H54 (cell line): ENCODE data around the gene ZEB2.
A peak's percentile ranks its signal among the peaks of the same experiment; 100 is the strongest.

Experiments used
- DNase-seq: peaks from one replicate; pipeline ENCODE4 v3.0.0; 2011; ENCODE audit warnings: low spot score, mixed read lengths; ENCODE audit not compliant: insufficient read length
- FAIRE-seq: peaks from 3 replicates; lab custom pipeline; 2011; peaks lifted over from hg19 to GRCh38; lab: Jason Lieb, UNC
- POLR2A ChIP-seq: IDR thresholded peaks from 2 replicates; pipeline ENCODE4 v1.6.1; 2011; ENCODE audit warnings: low read depth, mild to moderate bottlenecking, low read length

ZEB2 gene

GRCh38 chr2:144522176-144522896 is 2.4 kb upstream of the ZEB2 start:
- TF ChIP-seq POLR2A: no peak
- DNase-seq (no peak), FAIRE-seq (no peak)

GRCh38 chr2:144521686-144522085 is 1.8 kb upstream of the ZEB2 start:
- DNase-seq (no peak), FAIRE-seq (no peak)
- no peak for TF ChIP-seq POLR2A

GRCh38 chr2:144520756-144521487 is 1.0 kb upstream of the ZEB2 start:
- no peak for TF ChIP-seq POLR2A
- DNase-seq: no peak
- FAIRE-seq: no peak

- no peak for TF ChIP-seq POLR2A
- DNase-seq (no peak), FAIRE-seq (no peak)
Measured at GRCh38 chr2:144519597-144519933, 354 bp downstream of the ZEB2 start.

- DNase-seq: no peak
- TF ChIP-seq POLR2A: no peak
- FAIRE-seq: no peak
Measured at GRCh38 chr2:144518748-144519596, 947 bp downstream of the ZEB2 start.

GRCh38 chr2:144517866-144518747 is 1.8 kb downstream of the ZEB2 start:
- DNase-seq (no peak), FAIRE-seq (no peak)
- TF ChIP-seq POLR2A: no peak

- FAIRE-seq: peak; percentile 38
- DNase-seq: no peak
- TF ChIP-seq POLR2A: peak; percentile 46
Measured at GRCh38 chr2:144516981-144517865, 2.7 kb downstream of the ZEB2 start.

- FAIRE-seq (no peak), DNase-seq (no peak)
- TF ChIP-seq POLR2A: no peak
Measured at GRCh38 chr2:144516411-144516980, 3.4 kb downstream of the ZEB2 start.

GRCh38 chr2:144515696-144516410 is 4.1 kb downstream of the ZEB2 start:
- FAIRE-seq (no peak), DNase-seq (no peak)
- no peak for TF ChIP-seq POLR2A

GRCh38 chr2:144515099-144515695 is 4.7 kb downstream of the ZEB2 start:
- TF ChIP-seq POLR2A: no peak
- FAIRE-seq (no peak), DNase-seq (no peak)

- DNase-seq (no peak), FAIRE-seq (no peak)
- no peak for TF ChIP-seq POLR2A
Measured at GRCh38 chr2:144514616-144515091, 5.3 kb downstream of the ZEB2 start.
